C4-2B (cell line): Measurements from ENCODE around the gene PTDSS2.
"Not testable (repeated sequence)": the region's sequence is repeated elsewhere in the genome, so short reads cannot be mapped to it uniquely, and the experiment has no call there.

Experiments
- H3K27ac ChIP-seq: fragments of 450-650 bp; 2 replicates; pipeline ENCODE4 v1.5.1; 2017
- CTCF ChIP-seq: fragments of 450-650 bp; conservative IDR thresholded peaks from 2 replicates; pipeline ENCODE4 v1.5.1; 2017; ENCODE audit warnings: mild to moderate bottlenecking
- ZFX ChIP-seq: fragments of 450-650 bp; IDR thresholded peaks from 2 replicates; pipeline ENCODE4 v1.6.1; 2017

Gene PTDSS2

GRCh38 chr11:449889-450808 is at the start of gene PTDSS2:
Gene PTDSS2 (plus strand): TSS chr11:450279. CDS start chr11:450456, 177 bp downstream.
- peak within 1 kb of the TSS; percentile 85 for H3K27ac ChIP-seq
- peak; percentile 95; the same call in 1 of the 2 replicates for TF ChIP-seq ZFX
- no peak for TF ChIP-seq CTCF

DNA sequence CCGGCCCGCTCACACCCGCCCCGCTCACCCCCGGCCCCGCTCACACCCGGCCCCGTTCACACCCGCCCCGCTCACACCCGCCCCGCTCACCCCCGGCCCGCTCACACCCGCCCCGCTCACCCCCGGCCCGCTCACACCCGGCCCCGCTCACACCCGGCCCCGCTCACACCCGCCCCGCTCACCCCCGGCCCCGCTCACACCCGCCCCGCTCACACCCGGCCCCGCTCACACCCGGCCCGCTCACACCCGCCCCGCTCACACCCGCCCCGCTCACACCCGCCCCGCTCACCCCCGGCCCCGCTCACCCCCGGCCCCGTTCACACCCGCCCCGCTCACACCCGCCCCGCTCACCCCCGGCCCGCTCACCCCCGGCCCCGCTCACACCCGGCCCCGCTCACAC is 48.9 kb upstream of the PTDSS2 start:
- H3K27ac ChIP-seq: not testable (repeated sequence)

DNA sequence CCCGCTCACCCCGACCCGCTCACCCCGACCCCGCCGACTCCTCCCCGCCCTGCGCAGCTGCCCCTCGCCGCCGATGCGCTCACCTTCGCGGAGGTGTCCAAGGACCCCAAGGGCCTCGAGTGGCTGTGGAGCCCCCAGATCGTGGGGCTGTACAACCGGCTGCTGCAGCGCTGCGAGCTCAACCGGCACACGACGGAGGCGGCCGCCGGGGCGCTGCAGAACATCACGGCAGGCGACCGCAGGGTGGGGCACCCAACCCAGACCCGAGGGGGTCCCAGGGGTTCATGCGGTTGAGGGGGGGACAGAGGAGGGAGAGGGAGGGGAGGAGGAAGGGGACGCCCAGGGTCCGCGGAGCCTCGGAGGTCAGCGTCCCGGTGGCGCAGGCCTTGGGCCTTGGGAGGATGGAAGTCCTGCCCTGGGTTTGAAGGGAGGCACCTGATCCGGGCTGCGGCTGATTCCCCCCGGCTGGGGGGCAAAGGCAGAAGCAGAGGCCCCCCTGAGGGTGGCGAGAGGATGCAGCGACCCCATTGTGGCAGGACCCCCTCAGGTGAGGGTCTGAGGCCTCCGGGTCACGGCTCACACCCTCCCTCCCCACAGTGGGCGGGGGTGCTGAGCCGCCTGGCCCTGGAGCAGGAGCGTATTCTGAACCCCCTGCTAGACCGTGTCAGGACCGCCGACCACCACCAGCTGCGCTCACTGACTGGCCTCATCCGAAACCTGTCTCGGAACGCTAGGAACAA is 46.9 kb upstream of the PTDSS2 start:
- H3K27ac ChIP-seq: no peak overlapping the region
- no peak for TF ChIP-seq ZFX
- TF ChIP-seq CTCF: no peak

GRCh38 chr11:403761-404431 is 46.2 kb upstream of the PTDSS2 start:
- H3K27ac ChIP-seq: no peak overlapping the region
- TF ChIP-seq CTCF (no peak), ZFX (no peak)

GRCh38 chr11:404551-405264 is 45.4 kb upstream of the PTDSS2 start:
- peak overlapping the region; percentile 16; the same call in 1 of the 2 replicates for H3K27ac ChIP-seq
- TF ChIP-seq ZFX (no peak), CTCF (no peak)

DNA sequence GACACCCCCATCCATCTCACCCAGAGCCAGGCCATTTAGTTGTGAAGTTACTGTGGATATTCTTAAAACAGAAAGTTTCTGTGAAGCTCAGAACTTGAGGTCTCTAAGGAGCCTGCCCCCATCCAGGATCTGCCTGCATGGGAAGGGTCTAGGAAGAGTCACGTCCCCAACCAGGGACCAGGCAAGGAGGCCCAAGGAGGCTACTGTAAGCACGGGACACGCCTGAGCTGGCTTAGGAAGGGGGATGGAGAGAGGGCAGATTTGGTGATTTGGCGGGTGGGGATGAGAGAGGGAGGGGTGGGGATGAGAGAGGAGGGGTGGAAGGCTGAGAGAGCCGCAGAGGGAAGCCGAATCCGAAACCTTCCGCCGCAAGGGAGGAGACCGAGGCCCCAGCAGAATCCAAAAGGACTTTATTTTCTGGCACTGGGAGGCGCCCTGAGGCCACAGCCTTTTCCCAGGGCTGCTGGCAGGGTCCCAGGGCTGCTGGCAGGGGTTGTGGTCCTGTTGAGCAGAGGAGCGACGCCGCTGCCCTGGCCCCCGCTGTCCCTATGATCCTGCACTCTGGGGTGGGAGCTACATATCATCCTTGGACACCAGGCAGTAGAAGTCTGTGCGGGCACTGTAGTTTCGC is 44.6 kb upstream of the PTDSS2 start:
- no peak for TF ChIP-seq ZFX
- TF ChIP-seq CTCF: no peak
- peak overlapping the region; percentile 59; the same call in 1 of the 2 replicates for H3K27ac ChIP-seq
